ENCODE data around the gene NT5E. TPM values are rescaled to one million over a fixed set of nuclear protein-coding genes. Genes with fewer than 3 reads are reported as not detected.

NT5E gene
- not detected in 2 replicates for total RNA-seq (2014; rRNA removed; shearing (Covaris generic))
- total RNA-seq (2022): not detected in 2 replicates
- Bru-seq, nascent RNA: percentile 12 among the genes with signal in this experiment
- BruChase-seq, experiment 1, labeled RNA remaining after a 6-hour chase: percentile 3 among the genes with signal in this experiment
- BruChase-seq, experiment 2, labeled RNA remaining after a 2-hour chase: percentile 14 among the genes with signal in this experiment
- long read RNA-seq: 0 reads

DNA sequence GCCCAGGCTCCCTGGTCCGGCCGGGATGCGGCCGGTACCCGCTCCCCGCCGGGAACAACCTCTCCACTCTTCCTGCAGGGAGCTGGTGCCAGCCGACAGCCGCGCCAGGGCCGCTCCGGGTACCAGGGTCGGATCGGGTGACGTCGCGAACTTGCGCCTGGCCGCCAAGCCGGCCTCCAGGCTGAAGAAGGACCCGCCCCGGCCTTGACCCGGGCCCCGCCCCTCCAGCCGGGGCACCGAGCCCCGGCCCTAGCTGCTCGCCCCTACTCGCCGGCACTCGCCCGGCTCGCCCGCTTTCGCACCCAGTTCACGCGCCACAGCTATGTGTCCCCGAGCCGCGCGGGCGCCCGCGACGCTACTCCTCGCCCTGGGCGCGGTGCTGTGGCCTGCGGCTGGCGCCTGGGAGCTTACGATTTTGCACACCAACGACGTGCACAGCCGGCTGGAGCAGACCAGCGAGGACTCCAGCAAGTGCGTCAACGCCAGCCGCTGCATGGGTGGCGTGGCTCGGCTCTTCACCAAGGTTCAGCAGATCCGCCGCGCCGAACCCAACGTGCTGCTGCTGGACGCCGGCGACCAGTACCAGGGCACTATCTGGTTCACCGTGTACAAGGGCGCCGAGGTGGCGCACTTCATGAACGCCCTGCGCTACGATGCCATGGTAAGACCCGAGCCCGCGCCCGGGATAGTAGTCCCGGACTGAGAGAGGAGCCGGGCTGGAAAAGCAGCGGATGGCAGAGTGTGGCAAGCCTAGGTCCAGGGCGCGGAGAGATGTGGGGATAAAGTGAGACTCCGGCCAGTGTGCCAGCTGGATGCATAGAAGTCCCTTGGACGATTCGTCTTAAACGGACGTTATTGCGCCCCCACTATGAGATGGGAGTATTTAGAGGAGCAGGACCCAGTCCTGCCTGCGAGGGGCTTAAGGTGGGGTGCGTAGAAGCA is at the start of gene NT5E:
Gene NT5E, plus strand, starts transcription at position 266 of the 942 bp plus-strand sequence. Its CDS starts 57 bp downstream, at position 323.
- DNase-seq (ENCODE audit: low spot score): no peak
- no peaks in the 10 kb centered on the region for H3K9me2 ChIP-seq (ENCODE audit: insufficient read depth, low read length)
- no peak for TF ChIP-seq EZH2phosphoT487 (IDR thresholded peaks at IDR 0.05; ENCODE audit: borderline replicate concordance, low read depth, low read length)
- TF ChIP-seq, protein P1, sequence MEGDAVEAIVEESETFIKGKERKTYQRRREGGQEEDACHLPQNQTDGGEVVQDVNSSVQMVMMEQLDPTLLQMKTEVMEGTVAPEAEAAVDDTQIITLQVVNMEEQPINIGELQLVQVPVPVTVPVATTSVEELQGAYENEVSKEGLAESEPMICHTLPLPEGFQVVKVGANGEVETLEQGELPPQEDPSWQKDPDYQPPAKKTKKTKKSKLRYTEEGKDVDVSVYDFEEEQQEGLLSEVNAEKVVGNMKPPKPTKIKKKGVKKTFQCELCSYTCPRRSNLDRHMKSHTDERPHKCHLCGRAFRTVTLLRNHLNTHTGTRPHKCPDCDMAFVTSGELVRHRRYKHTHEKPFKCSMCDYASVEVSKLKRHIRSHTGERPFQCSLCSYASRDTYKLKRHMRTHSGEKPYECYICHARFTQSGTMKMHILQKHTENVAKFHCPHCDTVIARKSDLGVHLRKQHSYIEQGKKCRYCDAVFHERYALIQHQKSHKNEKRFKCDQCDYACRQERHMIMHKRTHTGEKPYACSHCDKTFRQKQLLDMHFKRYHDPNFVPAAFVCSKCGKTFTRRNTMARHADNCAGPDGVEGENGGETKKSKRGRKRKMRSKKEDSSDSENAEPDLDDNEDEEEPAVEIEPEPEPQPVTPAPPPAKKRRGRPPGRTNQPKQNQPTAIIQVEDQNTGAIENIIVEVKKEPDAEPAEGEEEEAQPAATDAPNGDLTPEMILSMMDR (conservative IDR thresholded peaks at IDR 0.05; ENCODE audit: low read length): no peak
- no peak within 1 kb of the TSS for H3K4me2 ChIP-seq (ENCODE audit: low read length)
- no peaks in the 10 kb centered on the region for H3K9me3 ChIP-seq (ENCODE audit: low read length)
- H3K79me2 ChIP-seq (ENCODE audit: insufficient read depth, low read depth, low read length): no peaks in the 10 kb centered on the region
- no peaks in the 10 kb centered on the region for H4K20me1 ChIP-seq (ENCODE audit: insufficient read depth, low read length)
- POLR2A ChIA-PET: interaction anchor here (3.7 kb wide), 1 partner anchor 14 kb away, joined by 13 read pairs; no protein-coding TSS in a partner anchor
- H3K36me3 ChIP-seq (ENCODE audit: insufficient read depth, low read length): no peaks in the 10 kb centered on the region
- no peak within 1 kb of the TSS for H3K27ac ChIP-seq (ENCODE audit: low read depth, low read length, poor library complexity, severe bottlenecking)
- intact Hi-C loops (cut with micrococcal nuclease; ENCODE audit: unreplicated experiment): loop anchor here (1.0 kb wide), 1 partner anchor 27 kb away; no protein-coding TSS in a partner anchor
- CTCF ChIA-PET (ENCODE audit: unreplicated experiment): no interaction called here
- H3K4me3 ChIP-seq (ENCODE audit: low read depth, low read length, poor library complexity, severe bottlenecking): no peak within 1 kb of the TSS
- no TSS peak for BruUV-seq (replicated peaks)
- H3K4me1 ChIP-seq (ENCODE audit: insufficient read depth, low read length, poor library complexity, severe bottlenecking): no peaks in the 10 kb centered on the region
- H2AFZ ChIP-seq (ENCODE audit: low read length): no peak within 1 kb of the TSS

DNA sequence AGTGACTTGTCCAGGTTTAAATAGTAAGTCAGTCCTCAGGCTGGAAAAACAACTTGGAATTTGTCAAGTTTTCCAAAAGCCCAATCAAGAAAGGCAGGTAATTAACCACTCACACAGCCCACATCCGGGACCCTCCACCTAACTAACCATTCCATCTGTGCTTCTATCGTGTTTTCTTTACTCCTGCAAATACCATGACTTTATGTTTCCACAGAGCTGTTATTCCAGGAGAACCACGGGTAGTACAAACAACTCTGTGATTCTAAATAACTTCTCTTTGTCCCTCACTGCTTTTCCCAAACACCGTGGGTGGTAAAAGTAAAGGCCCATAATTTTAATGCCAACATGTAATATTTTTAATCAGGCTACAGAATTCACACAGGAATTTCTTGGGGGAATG is 49.6 kb upstream of the NT5E start:
- H3K79me2 ChIP-seq (ENCODE audit: insufficient read depth, low read depth, low read length): no peaks in the 10 kb centered on the region
- POLR2A ChIA-PET: interaction anchor here (0.7 to 1.3 kb wide), 3 partner anchors 12 to 879 kb away, joined by 3 read pairs; no protein-coding TSS in a partner anchor
- no peaks in the 10 kb centered on the region for H3K36me3 ChIP-seq (ENCODE audit: insufficient read depth, low read length)
- intact Hi-C loops (cut with micrococcal nuclease; ENCODE audit: unreplicated experiment): no loop called here
- H3K9me3 ChIP-seq (ENCODE audit: low read length): no peaks in the 10 kb centered on the region
- no peak overlapping the region for H3K4me2 ChIP-seq (ENCODE audit: low read length)
- H4K20me1 ChIP-seq (ENCODE audit: insufficient read depth, low read length): no peaks in the 10 kb centered on the region
- no peak for TF ChIP-seq EZH2phosphoT487 (IDR thresholded peaks at IDR 0.05; ENCODE audit: borderline replicate concordance, low read depth, low read length)
- TF ChIP-seq, protein P1 (conservative IDR thresholded peaks at IDR 0.05; ENCODE audit: low read length): no peak
- no peaks in the 10 kb centered on the region for H3K9me2 ChIP-seq (ENCODE audit: insufficient read depth, low read length)
- no TSS peak for BruUV-seq (replicated peaks)
- H3K27ac ChIP-seq (ENCODE audit: low read depth, low read length, poor library complexity, severe bottlenecking): no peak overlapping the region
- CTCF ChIA-PET (ENCODE audit: unreplicated experiment): no interaction called here
- no peak for DNase-seq (ENCODE audit: low spot score)
- H2AFZ ChIP-seq (ENCODE audit: low read length): no peak overlapping the region
- no peaks in the 10 kb centered on the region for H3K4me1 ChIP-seq (ENCODE audit: insufficient read depth, low read length, poor library complexity, severe bottlenecking)
- no peak overlapping the region for H3K4me3 ChIP-seq (ENCODE audit: low read depth, low read length, poor library complexity, severe bottlenecking)
